ENCODE measurements around the gene MBOAT7.
A peak's percentile ranks its signal among the peaks of the same experiment; 100 is the strongest.
"Not testable (repeated sequence)": the region's sequence is repeated elsewhere in the genome, so short reads cannot be mapped to it uniquely, and the experiment has no call there.

MBOAT7 gene

DNA sequence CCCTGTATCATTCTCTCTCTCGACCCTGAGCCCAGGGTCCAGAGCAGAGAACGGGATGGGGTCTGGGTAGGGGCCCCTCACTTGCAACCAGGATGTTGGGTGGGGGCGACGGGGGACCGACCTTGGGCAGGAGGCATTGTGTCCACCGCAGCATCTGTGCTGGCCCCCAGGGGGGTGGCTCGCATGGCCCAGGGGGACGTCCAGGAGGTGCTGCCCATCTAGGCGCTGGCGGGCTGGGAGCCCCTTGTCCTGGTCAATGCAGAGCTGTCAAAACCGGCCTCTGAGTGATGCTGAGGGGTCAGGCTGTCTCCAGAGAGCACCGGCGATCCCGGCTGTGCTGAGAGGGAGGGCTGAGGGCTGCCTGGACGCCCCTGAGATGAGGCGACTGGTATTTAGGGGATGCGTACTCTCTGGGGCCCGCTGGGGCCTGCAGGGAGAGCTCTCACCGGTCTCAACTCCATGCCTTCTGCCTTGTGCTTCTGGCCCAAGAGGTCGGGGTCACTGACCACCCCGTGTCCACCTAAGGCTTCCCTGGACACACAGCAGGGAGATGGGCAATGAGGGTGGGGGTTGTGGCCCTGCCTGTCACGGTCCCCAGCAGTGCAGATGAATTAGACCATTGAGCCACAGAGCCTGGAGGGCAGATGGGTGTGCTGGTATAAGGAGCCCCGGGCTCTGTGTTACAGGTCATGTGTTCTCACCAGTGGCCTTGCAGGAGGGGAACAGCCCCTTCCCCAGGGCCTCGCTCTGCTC is 19.9 kb upstream of the MBOAT7 start:
- Histone ChIP-seq H3K27ac (peak overlapping the region; percentile 69 to 82), H3K4me3 (peak overlapping the region; percentile 25)
- no peak for DNase-seq (ENCODE audit: low spot score)
- TF ChIP-seq, protein P1, sequence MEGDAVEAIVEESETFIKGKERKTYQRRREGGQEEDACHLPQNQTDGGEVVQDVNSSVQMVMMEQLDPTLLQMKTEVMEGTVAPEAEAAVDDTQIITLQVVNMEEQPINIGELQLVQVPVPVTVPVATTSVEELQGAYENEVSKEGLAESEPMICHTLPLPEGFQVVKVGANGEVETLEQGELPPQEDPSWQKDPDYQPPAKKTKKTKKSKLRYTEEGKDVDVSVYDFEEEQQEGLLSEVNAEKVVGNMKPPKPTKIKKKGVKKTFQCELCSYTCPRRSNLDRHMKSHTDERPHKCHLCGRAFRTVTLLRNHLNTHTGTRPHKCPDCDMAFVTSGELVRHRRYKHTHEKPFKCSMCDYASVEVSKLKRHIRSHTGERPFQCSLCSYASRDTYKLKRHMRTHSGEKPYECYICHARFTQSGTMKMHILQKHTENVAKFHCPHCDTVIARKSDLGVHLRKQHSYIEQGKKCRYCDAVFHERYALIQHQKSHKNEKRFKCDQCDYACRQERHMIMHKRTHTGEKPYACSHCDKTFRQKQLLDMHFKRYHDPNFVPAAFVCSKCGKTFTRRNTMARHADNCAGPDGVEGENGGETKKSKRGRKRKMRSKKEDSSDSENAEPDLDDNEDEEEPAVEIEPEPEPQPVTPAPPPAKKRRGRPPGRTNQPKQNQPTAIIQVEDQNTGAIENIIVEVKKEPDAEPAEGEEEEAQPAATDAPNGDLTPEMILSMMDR (IDR thresholded peaks at IDR 0.05): no peak

GRCh38 chr19:54208784-54209057 is 19.3 kb upstream of the MBOAT7 start:
- TF ChIP-seq, protein P1 (IDR thresholded peaks at IDR 0.05): no peak
- Histone ChIP-seq H3K4me3 (no peak overlapping the region), H3K27ac (peak overlapping the region; percentile 69 to 82)
- DNase-seq (ENCODE audit: low spot score): no peak

DNA sequence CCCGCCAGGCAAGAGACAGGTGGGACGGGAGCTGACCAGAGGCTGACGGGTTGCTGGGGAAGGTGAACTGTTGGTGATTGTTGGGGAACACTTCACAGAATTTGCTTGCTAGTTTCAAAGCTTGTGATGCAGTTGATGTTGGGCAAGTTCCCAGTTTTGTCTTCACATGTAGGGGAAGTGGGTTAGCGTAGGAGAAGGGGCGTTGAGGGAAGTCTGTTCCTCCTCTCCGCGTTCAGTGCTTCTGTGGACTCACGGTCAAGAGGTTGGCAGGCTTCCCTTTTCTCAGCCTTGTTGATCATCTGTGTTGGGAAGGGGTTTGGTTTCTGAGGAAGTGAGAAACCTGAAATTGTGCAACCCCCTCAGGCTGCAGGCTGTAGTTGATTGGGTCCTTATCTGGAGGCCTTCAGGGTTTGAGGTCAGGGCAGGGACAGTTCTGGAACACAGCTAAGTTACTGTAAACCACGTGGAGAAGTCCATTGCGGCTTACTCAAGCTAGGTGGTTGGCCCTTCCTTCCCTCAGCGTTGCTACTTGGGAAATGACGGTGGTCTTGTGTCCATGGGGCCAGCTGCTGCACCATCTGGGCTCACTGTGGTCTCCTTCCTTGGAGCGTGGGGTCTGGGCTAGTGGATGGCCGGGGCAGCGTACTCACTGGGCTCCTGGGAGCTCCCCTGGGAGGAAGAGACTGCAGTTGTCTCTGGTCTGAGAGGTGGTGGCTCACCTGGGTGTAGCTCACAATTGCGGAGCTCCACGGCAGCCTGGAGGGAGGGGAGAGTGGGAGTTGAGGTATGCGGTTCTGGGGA is 18.8 kb upstream of the MBOAT7 start:
- DNase-seq (ENCODE audit: low spot score): no peak
- H3K4me3 ChIP-seq: no peak overlapping the region
- H3K27ac ChIP-seq: peak overlapping the region; percentile 69 to 82

GRCh38 chr19:54207676-54207982 is 18.2 kb upstream of the MBOAT7 start:
- Histone ChIP-seq H3K4me3 (no peak overlapping the region), H3K27ac (peak overlapping the region; percentile 34 to 78)
- DNase-seq (ENCODE audit: low spot score): no peak
- TF ChIP-seq, protein P1 (IDR thresholded peaks at IDR 0.05): no peak

More for the DNA sequence above, 18.8 kb upstream of the MBOAT7 start:
- TF ChIP-seq, protein P1 (IDR thresholded peaks at IDR 0.05): no peak

DNA sequence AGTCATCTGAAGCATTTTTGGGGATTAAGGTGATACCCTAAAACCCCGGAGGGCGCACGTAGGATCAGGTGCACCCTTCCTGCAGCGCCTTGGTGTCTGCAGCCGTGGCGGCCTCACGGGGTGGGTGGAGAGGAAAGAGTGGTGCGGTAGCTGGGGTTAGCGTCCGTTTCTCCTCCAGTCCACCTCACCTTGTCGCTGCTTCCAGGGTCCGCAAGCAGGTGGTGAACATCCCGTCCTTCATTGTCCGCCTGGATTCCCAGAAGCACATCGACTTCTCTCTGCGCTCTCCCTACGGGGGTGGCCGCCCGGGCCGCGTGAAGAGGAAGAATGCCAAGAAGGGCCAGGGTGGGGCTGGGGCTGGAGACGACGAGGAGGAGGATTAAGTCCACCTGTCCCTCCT is 17.8 kb upstream of the MBOAT7 start:
- DNase-seq (ENCODE audit: low spot score); H3K4me3 ChIP-seq: not testable (repeated sequence)
- H3K27ac ChIP-seq: peak overlapping the region; percentile 34 to 78

GRCh38 chr19:54206831-54207177 is 17.4 kb upstream of the MBOAT7 start:
- no peak for DNase-seq (ENCODE audit: low spot score)
- peak overlapping the region in 1 of 2 donors; percentile 78 for H3K27ac ChIP-seq
- TF ChIP-seq, protein P1 (IDR thresholded peaks at IDR 0.05): no peak
- no peak overlapping the region for H3K4me3 ChIP-seq

- Histone ChIP-seq H3K4me3 (no peak overlapping the region), H3K27ac (peak overlapping the region in 1 of 2 donors; percentile 78)
- DNase-seq (ENCODE audit: low spot score): no peak
- TF ChIP-seq, protein P1 (IDR thresholded peaks at IDR 0.05): no peak
Observed at GRCh38 chr19:54206030-54206830, 16.9 kb upstream of the MBOAT7 start.

Data from coronary artery (tissue), 2 donors.